Effector CD8-positive, alpha-beta T cell (primary cell): Measurements from ENCODE around the gene FAM177B.
"Not testable (repeated sequence)": the region's sequence is repeated elsewhere in the genome, so short reads cannot be mapped to it uniquely, and the experiment has no call there.

Experiments
- DNase-seq: peaks from one replicate; lab custom pipeline; 2025; lab: John Stamatoyannopoulos, UW

FAM177B gene

GRCh38 chr1:222739929-222740328 is 2.9 kb downstream of the FAM177B start:
- no peak for DNase-seq

GRCh38 chr1:222741630-222742457 is 4.8 kb downstream of the FAM177B start:
- DNase-seq, result not testable (repeated sequence)

DNA sequence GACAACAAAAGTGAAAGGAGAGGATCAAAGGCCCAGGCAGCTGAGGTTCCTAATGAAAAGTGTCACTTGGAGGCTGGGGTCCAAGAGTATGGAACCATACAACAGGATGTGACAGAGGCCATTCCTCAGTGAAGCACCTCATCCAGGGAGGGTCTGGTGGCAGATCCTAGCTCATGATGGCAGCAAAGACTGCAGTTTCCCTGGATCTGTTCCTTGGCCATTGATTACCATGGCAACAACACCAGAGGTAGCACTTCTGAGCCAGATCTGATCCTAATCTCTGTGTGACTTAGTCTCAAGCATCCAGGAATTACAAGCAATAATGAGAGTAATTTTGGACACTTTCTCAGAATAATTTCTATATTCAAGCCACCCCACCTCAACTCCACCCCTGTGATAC is 12.9 kb downstream of the FAM177B start:
- no peak for DNase-seq

DNA sequence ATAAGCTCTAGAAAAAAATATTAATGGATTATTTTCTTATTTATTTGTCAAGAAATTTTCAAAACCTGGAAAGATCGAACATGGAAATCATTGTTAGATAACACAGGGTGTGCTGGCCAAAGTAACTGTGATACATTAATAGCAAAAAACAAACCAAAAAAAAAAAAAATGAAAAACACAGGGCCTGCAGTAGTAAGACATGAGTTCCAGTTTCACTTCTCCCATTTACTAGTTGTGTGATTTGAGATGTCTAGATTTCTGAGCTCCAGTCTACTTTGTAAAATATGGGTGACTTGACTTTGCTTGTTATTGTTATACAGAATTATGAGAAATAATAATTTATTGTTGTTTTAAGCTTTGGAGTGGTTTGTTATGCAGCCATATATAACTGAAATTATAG is 13.6 kb downstream of the FAM177B start:
- DNase-seq, result no peak

GRCh38 chr1:222751255-222751654 is 14.3 kb downstream of the FAM177B start:
- DNase-seq, result no peak

- no peak for DNase-seq
These were observed 17.6 kb downstream of the FAM177B start for GRCh38 chr1:222754366-222755139.

DNA sequence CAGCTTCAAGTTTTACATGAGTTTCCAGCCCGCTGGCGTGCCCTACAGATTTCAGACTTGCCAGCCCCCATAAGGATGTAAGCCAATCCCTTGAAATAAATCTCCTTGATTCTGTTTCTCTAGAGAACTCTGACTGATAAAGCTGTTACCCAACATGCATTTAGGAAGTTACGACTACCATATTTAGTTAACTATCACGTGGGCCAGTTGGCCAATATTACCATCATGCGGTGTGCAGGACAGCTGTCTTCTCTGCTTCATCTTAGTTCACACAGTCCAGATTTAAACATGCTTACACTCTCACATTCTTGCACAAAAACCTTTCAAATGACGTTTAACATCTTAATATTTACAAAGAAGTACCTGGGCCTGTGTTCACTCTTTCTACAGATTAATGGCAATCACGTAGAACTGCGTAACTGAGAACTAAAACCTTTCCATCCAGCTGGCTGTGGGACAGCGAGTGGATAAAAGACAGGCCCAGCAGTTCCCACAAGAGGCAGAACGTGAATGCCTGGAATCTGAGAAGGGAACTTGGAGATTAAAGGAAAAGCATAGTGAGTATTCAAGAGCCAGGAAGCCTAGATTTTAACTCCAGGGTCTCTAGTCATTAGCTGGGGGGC is 20.8 kb downstream of the FAM177B start:
- no peak for DNase-seq

DNA sequence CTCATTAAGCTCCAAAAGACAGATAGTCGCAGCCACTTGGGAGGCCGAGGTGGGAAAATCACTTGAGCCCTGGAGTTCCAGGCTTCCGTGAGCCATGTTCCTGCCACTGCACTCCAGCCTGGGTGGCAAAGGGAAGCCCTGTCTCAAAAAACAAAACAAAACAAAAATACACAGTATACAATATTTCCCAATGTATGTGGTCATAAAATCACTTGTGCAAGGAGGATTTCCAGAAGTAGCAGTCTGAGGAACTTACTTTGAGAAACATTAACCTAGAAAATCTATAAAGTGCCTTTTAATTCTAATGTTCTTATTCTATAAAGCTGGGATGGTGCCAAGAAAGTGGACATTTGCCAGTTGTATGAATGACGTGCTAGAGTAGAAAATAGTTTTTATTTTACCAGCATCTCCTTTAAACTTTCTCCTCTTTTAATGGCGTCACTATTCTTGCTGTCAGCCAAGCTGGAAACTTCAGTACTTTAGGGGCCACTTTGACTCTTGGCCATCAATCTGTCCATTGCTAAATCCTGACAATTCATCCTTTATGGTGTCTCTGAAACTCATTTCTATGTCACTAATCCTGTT is 22.5 kb downstream of the FAM177B start:
- DNase-seq, result no peak

DNA sequence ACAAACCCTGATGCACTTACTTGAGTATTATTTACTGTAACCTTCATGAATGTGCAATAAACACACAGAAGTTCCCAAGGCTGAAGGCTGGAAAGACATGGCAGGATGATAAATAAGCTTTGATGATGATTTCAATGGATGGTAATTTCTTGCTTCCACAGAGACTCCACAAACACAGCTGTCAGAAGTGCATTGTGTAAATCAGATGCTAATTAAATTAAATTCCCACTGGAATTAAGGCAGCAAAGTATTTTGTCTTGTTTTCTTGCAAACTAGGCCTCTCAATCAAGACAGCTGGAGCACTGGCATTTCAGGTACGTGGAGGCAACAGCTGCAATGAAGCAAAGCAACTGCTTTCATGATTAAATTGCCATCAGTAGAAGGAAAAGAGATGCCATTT is 24.1 kb downstream of the FAM177B start:
- DNase-seq, result no peak

GRCh38 chr1:222762178-222762577 is 25.2 kb downstream of the FAM177B start:
- not testable (repeated sequence) for DNase-seq

DNA sequence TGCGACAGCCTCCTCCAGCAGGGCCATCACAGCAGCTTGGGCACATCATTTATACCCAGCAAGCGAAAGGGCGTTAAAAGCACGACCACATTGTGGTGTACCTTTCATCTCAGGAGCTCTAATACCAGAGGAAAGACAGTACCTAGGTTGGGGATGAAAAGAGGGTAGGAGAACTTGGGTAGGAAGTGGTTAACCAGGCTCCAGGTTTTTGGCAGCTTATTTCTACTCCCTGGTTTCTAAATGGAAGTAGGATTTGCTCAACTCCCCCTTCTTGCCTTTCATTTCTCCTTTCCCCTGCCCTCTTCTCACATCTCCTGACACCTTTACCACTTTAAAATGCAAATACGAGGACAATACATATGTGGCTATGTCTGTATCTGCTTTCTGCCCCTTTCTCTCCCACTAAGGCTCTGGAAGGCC is 30.2 kb downstream of the FAM177B start:
- no peak for DNase-seq

GRCh38 chr1:222768592-222768991 is 31.6 kb downstream of the FAM177B start:
- DNase-seq, result no peak

DNA sequence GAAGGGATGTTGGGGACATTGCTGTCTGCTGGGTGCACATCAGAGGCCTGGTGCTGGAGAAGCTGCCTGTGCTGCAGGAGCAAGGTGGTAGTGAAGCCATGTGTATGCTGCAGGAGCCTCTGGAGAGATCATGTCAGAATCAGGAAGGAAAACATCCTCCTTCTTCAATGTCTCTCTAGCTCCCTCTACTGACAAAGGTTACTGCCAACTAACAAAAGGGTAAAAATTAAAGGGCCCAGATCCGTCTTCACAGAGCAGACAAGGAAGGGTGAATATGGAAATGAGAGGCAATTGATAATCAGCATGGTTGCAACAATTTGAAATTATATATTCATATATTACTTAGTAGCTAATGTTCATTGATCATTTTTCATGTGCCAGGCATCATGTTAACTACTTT is 32.2 kb downstream of the FAM177B start:
- DNase-seq, result no peak

- DNase-seq, result no peak
These were observed 33.1 kb downstream of the FAM177B start for GRCh38 chr1:222769971-222770620.

- DNase-seq, result no peak
These were observed 36.0 kb downstream of the FAM177B start for GRCh38 chr1:222772996-222773379.

DNA sequence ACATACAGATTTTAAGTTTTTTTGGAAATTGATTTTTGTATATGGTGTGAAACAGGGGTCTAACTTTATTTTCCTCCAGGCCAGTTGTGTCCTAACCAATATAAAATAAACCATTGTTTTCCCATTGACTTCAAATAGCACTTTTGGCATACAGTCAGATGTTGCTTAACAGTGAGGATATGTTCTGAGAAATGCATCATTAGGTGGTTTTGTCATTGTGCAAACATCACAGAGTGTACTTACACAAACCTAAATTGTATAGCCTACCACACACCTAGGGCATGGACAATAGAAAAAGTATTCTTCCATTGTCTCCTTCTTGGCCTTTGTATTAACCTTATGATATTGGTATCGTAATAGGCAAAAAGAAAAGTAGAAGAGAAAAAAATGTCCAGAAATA is 40.5 kb downstream of the FAM177B start:
- no peak for DNase-seq

GRCh38 chr1:222777977-222778376 is 41.0 kb downstream of the FAM177B start:
- no peak for DNase-seq

DNA sequence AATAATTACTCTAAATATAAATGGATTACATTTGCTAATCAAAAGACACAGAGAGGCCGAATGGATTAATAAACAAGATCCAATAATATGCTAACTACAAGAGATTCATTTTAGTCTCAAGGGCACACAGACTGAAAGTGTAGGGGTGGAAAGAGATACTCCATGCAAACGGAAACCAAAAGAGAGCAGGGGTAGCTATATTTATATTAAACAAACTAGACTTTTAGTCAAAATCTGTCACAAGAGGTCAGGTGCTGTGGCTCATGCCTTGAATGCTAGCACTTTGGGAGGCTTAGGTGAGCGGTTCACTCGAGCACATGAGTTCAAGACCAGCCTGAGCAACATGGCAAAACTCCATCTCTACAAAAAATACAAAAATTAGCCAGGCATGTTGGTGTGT is 44.2 kb downstream of the FAM177B start:
- no peak for DNase-seq

DNA sequence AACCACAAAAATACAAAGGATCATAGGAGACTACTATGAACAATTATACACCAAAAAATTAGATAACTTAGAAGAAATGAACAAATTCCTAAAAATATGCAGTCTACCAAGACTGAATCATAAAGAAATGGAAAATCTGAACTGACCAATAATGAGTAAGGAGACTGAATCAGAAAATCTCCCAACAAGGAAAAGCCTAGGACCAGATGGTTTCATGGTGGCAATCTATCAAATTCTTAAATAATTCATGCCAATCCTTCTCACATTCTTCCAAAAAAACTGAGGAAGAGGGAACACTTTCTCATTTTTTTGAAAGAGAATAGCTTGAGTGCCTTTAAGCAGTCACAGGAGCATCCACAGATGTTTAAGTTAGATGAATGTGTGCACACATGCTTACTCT is 46.0 kb downstream of the FAM177B start:
- DNase-seq, result no peak

DNA sequence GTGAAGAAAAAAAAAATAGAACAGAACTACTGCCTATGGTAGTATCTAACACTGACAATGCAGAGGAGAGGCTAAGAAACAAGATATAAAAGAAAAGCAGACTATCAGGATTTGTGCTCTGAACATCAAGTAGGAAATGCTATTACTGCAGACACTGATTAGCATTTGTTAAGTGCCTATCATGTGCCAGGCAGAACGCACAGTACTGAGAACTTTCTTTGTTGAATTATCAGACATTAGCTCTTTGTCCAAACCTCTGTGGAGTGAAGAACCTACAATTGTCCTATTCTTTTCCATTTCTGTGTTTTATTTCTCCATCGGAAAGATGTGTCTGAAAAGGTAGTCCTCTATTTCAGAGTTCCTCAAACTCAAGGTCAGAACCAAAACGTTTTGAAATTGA is 47.4 kb downstream of the FAM177B start:
- no peak for DNase-seq

DNA sequence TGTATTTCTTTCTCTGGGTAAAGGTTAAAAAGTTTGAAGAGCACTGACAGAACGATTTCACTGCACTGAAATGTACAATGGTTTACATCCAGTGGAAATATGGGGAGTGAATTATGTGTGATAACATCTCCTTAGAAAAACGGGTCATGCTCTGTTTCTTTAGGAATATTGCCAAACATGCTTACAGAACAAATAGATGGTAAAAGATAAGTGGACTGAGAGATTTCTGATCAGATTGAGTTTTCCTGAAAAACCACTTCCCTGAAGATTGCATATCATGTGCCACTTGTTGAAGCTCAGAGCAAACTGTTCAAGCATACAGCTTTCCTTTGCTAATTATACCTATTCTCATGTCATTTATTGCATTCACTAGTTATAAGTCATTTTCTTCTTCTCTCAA is 47.9 kb downstream of the FAM177B start:
- no peak for DNase-seq

DNA sequence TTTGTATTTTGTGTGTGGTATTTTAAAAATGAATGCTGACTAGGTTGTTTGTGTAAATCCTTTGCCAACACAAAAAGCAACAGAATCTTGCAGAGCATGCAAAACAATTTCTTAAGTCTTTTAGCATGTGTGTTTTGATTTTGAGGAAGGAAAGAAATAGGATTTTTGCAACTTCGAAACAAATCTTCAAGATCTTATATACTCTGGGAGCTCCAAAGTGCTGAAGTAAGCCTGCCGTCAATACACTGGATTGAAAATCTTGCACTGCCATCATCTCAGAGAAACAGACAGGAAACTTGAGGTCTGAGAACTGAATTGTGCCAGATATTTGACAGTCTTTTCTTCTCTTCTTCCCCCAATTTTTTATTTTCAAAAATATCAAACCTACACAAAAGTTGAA is 48.5 kb downstream of the FAM177B start:
- DNase-seq, result no peak
